ENCODE results near the gene ASTN1. TPM values are rescaled to one million over a fixed set of nuclear protein-coding genes. Genes with fewer than 3 reads are reported as not detected.

Gene ASTN1
- total and polyA plus RNA-seq, 9 of the 15 experiments (the other 6 are each of a cell fraction or from before 2014, with no cell fraction given): 0.05 to 0.22 (median 0.18) TPM

- in situ Hi-C loops (cut with MboI) (no loop called here), intact Hi-C loops (cut with micrococcal nuclease) (no loop called here)
- WGBS (ENCODE audit: insufficient coverage, low coverage, missing lambda C conversion rate): 0% methylated on average over 2 of the region's 2 CpGs
- Histone ChIP-seq H3K79me2 (ENCODE audit: control insufficient read depth, insufficient read depth, low read length) (no peaks in the 10 kb centered on the region), H2AFZ (ENCODE audit: low read depth, low read length) (no peak overlapping the region), H3K36me3 (ENCODE audit: control insufficient read depth, insufficient read depth, low read length) (no peaks in the 10 kb centered on the region), H3K9me3 (replicated peaks; ENCODE audit: control insufficient read depth, insufficient read depth, low read depth, low read length) (no peaks in the 10 kb centered on the region), H3K4me2 (ENCODE audit: insufficient read depth, low read length) (no peak overlapping the region), H3K27ac (ENCODE audit: extremely low read depth, low read depth, low read length) (no peak overlapping the region), H3K4me1 (replicated peaks in 1 of 2; ENCODE audit: control insufficient read depth in 2 of 2, insufficient read depth in 2 of 2, low read length in 2 of 2) (no peaks in the 10 kb centered on the region), H3K9me1 (ENCODE audit: control insufficient read depth, insufficient read depth, low read length) (no peaks in the 10 kb centered on the region), H3K27me3 (ENCODE audit: control insufficient read depth in 2 of 2, insufficient read depth in 2 of 2, low read length in 2 of 2) (no peaks in the 10 kb centered on the region), H4K20me1 (replicated peaks; ENCODE audit: control insufficient read depth, insufficient read depth, low read length) (no peaks in the 10 kb centered on the region), H3K9ac (ENCODE audit: insufficient read depth in 1 of 2, low read depth in 2 of 2, low read length in 2 of 2) (no peak overlapping the region), H3K4me3 (no peak overlapping the region)
- CTCF ChIA-PET (ENCODE audit: low intra/inter-chr PET ratio): no interaction called here
- POLR2A ChIA-PET: interaction anchor here (0.8 kb wide), 1 partner anchor 119 kb away, joined by 3 read pairs; no protein-coding TSS in a partner anchor
- no peak for DNase-seq (ENCODE audit: extremely low read depth in 1 of 4, low spot score in 3 of 4)
- no TSS peak for BruUV-seq (replicated peaks)
- TF ChIP-seq HOXB6 (CRISPR knock-in tag; IDR thresholded peaks at IDR 0.05; ENCODE audit: borderline replicate concordance) (no peak), PPARD (CRISPR knock-in tag; IDR thresholded peaks at IDR 0.05) (no peak), NUFIP1 (IDR thresholded peaks at IDR 0.05; ENCODE audit: partially characterized antibody) (no peak), LARP7 (IDR thresholded peaks at IDR 0.05) (no peak), SRSF9 (IDR thresholded peaks at IDR 0.05; ENCODE audit: borderline replicate concordance, low read depth, low read length) (no peak), TRIM24 (IDR thresholded peaks at IDR 0.05) (no peak), YY1 (IDR thresholded peaks at IDR 0.05; ENCODE audit: borderline replicate concordance in 1 of 3, control insufficient read depth in 1 of 3, extremely low read depth in 1 of 3, insufficient read depth in 3 of 3, insufficient read length in 1 of 3, insufficient replicate concordance in 2 of 3, low read depth in 1 of 3, low read length in 2 of 3) (no peak), RBM39 (optimal IDR thresholded peaks at IDR 0.05; ENCODE audit: low read depth, low read length) (no peak), ZC3H4 (CRISPR knock-in tag; IDR thresholded peaks at IDR 0.05; ENCODE audit: borderline replicate concordance) (no peak), NR0B1 (IDR thresholded peaks at IDR 0.05; ENCODE audit: partially characterized antibody) (no peak), SMARCA4 (IDR thresholded peaks at IDR 0.05) (no peak), POLR2G (IDR thresholded peaks at IDR 0.05; ENCODE audit: low read depth, low read length) (no peak), GABPB2 (CRISPR knock-in tag; conservative IDR thresholded peaks at IDR 0.05) (no peak), STAG1 (CRISPR knock-in tag; IDR thresholded peaks at IDR 0.05; ENCODE audit: borderline replicate concordance) (no peak), MTA2 (IDR thresholded peaks at IDR 0.05; ENCODE audit: low read depth) (no peak), THRA (IDR thresholded peaks at IDR 0.05) (no peak), ELK3 (CRISPR knock-in tag; IDR thresholded peaks at IDR 0.05) (no peak), ATF6 (CRISPR knock-in tag; IDR thresholded peaks at IDR 0.05) (no peak), TRIM28 (IDR thresholded peaks at IDR 0.05) (no peak)
- no peak for ATAC-seq
- FAIRE-seq: no peak
Observed at GRCh38 chr1:177012342-177012925, 152.1 kb downstream of the ASTN1 start.

Data from K562 (cell line).